Measurements from ENCODE around the gene TUBG2.
"Not testable (repeated sequence)": the region's sequence is repeated elsewhere in the genome, so short reads cannot be mapped to it uniquely, and the experiment has no call there.

The TUBG2 gene

DNA sequence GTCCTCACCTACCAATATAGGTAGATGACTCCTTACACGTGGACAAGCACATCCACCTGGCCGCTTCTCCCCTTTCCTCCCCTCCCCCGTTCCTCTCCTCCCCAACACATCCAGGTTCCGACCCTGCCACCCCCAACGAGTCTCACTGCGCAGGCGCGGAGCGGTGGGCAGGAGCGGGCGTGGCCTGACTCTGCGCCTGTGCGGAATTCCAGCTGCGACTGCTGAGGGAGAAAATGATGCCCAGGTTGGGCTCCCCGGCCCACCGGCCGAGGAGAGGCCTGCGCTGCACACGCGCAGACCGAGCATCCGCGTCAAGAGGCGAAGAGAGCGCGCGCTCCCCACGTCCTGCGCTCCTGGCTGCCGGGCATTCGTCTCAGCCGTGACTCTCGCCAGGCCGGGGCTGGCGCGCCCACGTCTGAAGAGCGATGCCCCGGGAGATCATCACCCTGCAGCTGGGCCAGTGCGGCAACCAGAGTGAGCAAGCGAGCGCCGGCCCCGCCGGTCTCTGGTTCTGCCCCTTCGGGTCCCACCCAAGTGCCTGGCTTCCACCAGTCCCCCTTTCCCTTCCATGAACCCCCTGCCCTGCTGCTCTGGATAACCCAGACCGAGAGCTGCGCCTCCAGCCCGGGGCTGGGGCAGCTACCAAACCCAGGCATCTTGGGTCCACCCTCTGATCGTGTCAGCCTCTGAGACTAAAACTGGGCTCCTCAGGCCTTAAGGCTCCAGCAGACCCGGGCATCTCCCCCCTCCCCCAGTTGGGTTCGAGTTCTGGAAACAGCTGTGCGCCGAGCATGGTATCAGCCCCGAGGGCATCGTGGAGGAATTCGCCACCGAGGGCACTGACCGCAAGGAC lies at the start of gene TUBG2:
TSS of gene TUBG2 (plus strand) at position 206 of the 853 bp plus-strand sequence. CDS start at position 426, 220 bp downstream.
- DNase-seq = peak; percentile 63

DNA sequence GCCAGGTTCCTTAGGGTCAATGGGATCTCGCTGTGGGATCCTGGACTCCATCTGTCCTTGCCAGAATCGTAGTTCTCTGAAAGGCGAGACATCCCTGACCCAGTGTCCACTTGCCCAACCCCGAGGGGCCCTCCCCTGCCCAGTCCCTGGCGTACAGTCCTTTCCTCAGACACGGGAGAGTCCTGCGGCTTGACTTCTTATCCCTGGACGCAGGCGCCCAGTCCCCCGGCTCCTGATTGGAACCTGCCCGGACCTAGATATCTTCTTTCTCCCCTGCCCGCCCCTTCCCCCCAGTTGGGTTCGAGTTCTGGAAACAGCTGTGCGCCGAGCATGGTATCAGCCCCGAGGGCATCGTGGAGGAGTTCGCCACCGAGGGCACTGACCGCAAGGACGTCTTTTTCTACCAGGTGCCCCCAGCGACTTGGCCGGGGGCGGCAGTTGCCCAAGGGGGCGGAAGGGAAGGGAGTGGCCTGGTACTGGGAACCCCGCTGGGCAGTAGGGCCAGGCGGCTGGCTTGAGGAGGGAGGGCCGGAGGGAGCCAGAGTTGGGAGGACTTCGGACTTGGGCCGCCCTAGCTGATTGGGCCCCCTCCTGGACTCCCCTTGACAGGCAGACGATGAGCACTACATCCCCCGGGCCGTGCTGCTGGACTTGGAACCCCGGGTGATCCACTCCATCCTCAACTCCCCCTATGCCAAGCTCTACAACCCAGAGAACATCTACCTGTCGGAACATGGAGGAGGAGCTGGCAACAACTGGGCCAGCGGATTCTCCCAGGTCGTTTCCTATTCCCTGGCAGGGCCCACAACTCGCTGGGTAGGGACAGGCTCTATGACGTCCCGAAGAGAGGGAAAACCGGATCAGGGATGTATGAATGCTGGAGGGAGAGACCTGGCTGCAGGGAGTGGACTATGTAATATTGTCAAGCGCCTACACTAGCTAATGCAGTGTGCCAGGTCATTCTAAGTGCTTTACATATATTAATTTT lies 49.0 kb upstream of the TUBG2 start:
- peak; percentile 11 for DNase-seq

DNA sequence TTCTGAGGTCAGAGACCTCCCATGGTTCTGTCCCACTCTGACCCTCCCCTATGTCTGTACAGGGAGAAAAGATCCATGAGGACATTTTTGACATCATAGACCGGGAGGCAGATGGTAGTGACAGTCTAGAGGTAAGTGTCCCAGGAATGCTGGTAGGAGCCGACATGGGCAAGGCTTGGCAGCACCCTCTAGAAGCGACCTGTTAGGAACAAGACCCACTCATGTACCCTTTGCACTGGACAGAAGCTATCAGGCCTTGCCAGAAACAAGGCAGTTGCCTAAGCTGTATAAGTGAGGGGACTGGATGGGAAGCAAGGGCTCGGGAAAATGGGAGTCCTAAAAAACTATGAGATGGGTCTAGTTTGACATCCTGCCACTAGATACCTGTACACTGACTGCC lies 47.1 kb upstream of the TUBG2 start:
- no peak for DNase-seq

DNA sequence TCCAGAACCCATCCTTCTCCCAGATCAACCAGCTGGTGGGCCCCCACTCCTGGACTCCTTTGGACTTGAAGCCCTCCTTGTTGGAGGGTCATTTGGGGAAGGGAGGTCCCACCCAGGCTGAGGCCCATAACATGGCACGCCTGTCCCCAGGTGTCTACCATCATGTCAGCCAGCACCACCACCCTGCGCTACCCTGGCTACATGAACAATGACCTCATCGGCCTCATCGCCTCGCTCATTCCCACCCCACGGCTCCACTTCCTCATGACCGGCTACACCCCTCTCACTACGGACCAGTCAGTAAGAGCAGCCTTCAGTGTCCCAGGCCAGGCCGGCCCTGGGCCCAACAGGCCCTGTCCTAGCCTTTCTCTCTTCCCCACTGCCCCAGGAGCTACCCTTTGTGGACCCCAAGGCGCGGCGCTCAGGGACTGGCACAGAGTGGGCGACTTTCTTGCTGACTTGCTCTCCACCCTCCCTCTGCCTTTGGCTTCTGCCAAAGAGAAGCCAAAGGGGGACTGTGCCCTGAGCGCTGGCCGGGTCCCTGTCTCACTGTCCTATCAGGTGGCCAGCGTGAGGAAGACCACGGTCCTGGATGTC lies 45.3 kb upstream of the TUBG2 start:
- no peak for DNase-seq

DNA sequence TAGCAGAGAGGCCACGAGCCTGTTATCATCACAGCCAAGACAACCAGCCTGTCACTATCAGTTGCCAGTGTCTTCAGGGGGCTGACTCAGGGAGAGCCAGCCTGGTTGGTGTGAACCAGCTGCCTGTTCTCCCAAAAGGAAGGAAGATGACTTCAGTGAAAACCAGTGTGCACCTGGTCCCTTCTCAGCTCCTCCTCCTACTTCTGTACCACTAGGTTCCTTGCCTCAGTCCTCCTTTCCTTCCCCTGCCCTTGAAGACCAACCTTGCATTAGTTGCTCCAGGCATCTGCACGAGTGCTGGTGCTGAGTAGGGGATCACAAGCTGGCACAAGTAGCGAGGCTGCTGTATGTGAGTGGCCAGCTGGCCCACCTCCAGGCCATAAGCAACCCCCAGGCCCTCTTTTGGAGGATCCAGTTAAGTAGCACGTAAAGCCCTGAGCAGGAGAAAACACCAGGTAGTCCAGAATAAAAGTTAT lies 41.1 kb upstream of the TUBG2 start:
- no peak for DNase-seq

DNA sequence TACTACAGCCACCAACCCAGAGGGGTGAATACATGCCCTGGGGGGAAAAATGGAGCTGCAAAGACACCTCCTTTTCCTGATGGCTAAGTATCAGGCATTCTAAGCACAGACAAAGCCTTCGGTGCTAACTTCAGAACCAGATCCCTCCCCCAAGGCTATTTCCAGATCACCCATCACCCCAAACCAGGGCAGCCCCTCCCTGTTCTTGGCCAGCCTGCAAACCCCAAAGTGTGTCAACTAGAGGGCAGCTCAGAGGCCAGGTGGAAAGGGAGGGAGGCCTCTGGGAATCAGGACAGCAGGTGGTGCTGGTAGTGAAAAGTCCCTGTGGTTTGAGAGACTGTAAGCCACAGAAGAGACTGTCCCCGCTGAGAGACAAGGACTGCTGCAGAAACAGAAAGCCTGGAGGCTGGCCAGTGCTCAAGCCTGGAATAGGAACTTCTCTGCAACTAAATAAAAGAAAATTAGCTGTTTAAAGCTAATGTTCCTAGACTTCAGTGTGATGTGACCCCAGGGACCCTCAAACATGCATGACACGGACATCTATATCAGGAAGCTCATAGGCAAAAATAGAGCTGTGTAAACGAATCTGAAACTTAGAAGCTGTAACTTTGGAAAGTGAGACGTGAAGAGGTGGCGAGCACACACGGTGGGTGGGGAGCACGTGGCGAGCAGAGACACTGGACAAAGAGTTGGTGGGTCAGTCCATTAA lies 40.5 kb upstream of the TUBG2 start:
- DNase-seq = no peak

DNA sequence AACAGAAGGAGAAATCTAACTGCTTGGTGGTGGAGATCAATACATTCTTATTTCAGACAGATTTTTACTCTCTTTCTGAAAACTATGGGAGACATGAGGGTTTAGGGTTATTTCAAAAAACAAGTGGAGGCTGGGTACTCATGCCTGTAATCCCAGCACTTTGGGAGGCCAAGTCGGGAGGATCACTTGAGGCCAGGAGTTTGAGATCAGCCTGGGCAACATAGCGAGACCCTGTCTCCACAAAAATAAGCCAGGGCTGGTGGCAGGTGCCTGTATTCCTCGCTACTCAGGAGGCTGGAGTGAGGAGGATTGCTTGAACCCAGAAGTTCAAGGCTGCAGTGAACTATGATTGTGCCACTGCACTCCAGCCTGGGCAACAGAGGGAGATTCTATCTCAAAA lies 37.1 kb upstream of the TUBG2 start:
- DNase-seq = not testable (repeated sequence)

DNA sequence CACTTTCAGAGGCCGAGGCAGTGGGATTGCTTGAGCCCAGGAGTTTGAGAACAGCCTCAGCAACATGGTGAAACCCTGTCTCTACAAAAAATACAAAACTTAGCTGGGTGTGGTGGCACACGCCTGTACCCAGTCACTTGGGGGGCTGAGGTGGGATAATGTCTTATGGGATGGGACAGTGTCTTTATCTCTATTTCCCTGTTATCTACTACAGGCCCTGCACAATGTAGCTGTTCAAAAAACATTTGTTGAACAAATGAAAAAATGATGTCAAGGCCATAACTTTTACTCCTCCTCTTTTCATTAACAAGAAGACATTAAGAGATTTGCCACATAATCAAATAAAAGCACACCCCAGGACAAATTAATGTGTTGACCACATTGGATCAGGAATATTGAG lies 35.8 kb upstream of the TUBG2 start:
- no peak for DNase-seq

DNA sequence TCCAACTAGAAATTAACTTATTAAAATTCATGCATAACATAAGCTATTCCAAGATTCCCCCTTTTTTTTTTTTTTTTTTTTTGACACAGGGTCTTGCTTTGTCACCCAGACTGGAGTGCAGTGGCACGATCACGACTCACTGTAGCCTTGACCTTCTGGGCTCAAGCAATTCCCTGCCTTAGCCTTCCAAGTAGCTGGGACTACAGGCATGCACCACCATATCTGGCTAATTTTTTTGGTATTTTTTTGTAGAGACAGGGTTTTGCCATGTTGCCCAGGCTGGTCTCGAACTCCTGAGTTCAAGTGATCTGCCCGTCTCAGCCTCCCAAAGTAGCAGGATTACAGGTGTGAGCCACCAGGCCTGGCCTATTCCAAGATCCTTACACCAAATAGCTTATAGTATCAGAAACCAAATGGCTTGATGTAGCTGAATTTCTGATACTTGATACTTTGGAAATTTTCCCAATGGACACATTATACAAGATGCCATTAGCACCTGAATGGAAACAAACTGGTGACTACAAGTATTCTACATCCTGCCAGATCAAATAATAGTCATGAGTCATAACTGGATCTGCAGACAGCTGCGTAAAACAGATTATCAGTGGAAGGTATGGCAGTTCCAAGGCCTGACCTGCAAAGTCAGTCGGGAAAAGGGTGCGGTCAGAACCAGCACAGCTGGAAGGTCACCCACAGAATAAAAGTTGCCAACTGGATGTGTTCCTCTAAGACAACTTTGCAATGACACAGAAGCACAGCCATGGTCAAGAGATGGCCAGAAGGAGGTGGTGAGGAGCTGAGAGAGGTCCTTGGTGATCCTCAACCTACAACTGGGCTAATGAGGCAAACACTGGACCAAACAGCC lies 35.1 kb upstream of the TUBG2 start:
- DNase-seq = no peak

DNA sequence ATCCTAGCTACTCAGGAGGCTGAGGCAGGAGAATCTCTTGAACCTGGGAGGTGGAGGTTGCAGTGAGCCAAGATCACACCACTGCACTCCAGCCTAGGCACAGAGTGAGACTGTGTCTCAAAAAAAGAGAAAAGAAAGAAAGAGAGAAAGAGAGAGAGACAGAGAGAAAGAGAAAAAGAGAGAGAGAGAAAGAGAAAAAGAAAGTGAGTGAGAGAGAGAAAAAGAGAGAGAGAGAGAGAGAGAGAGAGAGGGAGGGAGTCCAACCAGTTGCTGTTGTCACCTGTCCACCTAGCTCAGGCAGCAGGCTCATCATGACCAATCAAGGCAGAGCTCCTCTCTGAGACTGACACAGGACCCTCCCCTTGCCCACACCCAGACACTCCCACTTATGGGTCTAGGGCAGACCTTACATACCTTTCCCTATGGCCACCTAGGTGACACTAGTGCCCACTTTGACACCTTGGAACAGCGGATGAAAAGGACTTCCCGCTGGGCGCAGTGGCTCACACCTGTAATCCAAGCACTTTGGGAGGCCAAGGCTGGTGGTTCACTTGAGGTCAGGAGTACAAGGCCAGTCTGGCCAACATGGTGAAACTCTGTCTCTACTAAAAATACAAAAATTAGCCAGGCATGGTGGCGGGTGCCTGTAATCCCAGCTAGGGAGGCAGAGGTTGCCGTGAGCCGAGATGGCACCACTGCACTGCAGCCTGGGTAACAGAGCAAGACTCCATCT lies 31.9 kb upstream of the TUBG2 start:
- not testable (repeated sequence) for DNase-seq

DNA sequence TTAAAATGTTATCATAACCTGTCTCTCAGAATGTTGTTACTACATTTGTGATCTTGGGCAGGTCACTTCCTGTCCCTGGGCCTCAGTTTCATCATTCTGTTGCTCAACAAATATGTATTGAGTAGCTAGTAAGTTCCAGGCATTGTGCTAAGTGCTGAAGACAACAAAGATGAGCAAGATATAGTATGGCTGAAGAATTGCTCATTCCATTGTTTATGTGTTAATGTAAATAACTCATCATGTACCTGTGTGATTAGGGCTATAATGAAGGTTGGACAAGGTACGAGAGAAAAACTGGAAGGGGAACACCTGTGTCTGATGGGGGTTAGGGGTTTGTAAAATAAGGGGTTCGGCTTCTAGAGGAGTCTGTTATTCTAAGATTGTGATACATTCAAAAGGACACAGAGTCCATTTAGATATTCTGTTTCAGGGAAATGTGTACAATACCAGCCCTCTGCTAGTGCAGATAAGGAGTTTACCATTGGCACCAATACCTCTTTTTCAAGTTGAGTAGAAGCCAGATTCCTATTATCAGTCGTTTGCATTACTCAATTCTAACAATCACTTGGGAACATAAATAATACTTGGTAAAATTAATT lies 29.6 kb upstream of the TUBG2 start:
- DNase-seq = no peak

DNA sequence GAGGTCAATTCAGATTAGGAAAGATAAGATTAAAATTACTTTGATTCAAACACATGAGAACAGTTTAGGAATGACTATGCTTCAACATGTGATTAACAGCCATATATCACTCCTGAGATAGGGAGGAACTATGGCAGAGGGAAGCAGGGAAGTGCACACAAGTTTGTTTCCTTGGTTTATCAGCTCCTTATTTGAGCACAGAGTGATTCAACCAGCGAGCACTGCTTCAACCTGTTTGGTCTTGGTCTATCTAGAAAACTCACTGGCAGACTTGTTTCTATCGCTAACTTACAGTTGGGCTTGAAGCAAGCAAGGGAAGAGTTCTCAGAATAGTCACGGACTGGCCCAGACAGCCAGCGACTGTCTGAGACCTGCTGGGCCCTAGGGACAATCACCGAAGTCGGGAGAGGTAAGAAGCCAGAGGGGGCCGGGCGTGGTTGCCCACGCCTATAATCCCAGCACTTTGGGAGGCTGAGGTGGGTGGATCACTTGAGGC lies 26.1 kb upstream of the TUBG2 start:
- DNase-seq = no peak

DNA sequence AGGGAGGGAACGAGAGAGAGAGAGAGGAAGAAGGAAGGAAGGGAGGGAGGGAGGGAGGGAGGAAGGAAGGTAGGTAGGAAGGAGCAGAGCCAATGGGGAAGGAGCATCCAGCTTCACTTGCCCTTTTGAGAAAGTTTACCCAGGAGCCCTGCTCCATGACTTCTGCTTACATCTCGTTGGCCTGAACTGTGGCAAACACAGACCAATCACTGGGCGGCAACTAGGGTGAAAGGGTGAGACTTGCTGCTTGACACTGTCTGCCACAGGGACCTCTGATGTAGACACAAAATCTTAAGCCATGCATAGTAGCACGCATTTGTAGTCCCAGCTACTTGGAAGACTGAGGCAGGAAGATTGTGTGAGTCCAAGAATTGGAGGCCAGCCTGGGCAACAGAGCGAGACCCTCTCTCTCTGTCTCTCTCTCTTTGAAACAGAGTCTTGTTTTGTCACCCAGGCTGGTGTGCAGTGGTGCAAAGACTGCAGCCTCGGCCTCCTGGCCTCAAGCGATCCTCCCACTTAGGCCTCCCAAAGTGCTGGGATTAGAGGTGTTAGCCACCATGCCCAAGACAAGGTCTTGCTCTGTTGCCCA lies 19.5 kb upstream of the TUBG2 start:
- DNase-seq = no peak

DNA sequence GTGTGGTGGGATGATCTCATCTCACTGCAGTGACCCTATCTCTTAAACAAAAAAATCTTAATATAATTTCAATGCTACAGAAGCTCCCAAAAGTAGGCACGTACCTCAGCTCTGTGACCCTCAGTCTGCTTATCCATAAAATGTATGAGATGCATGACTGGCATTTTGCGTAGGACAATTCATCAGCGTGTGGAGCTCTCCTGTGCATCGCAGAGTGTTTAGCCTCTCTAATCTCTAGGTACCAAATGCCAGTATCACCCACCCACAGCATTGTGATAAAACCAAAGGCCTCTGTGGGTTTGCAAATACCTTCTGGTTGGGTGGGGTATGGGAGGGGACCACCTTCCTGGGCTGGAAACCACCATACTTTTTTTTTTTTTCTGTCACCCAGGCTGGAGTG lies 19.0 kb upstream of the TUBG2 start:
- no peak for DNase-seq

DNA sequence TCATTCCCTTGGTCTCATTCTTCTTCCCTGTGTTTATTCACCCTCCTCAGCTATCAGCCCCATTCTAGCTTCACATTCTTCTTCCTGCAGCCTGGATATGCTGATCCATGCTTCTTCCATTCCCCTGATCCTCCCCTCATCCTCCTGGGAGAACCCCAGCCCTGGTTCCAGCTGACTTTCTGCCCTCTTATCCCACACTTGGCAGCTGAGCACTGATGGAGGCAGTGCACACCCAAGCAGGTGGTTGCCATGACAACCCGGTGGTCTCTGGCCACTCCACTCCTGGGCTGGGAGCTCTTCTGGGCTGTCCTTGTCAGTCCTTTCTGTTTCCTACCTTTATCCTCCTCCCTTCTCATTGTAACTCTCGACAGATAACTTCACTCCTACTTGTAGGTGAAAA lies 16.7 kb upstream of the TUBG2 start:
- DNase-seq = no peak

DNA sequence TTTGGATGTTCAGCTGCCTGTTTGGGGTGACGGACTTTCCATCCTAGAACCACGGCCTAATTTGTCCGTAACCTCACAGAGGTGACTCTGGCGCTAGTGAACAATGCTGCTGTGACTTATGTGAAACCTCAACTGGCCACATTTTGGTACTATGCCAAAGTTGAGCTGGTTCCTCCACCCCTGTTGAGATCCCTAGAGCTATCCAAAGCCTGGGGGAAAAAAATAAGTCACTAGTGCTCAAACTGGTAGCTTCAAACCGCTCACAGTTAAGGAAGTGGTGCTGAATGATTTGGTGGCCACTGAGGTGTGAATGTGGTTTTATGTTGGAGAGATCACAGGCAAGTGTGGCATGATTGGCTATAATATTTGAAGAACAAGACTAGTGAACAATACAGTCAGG lies 11.3 kb upstream of the TUBG2 start:
- DNase-seq = no peak

DNA sequence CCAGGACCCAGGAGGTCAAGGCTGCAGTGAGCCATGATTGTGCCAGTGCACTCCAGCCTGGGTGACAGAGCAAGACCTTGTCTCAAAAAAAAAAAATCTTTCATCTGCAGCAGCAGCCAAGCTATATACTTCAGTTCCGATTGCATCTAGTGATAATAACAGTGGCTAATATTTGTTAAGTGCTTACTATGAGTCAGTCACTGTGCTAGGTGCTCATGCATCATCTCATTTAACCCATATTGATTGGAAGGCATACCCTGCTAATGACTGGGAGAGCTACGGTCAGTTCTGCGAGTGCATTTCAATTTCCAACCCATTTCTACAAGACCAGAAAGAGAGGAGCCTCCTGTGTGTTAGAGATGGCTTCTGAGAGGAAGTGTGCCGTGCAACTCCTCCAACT lies 7.7 kb upstream of the TUBG2 start:
- no peak for DNase-seq

DNA sequence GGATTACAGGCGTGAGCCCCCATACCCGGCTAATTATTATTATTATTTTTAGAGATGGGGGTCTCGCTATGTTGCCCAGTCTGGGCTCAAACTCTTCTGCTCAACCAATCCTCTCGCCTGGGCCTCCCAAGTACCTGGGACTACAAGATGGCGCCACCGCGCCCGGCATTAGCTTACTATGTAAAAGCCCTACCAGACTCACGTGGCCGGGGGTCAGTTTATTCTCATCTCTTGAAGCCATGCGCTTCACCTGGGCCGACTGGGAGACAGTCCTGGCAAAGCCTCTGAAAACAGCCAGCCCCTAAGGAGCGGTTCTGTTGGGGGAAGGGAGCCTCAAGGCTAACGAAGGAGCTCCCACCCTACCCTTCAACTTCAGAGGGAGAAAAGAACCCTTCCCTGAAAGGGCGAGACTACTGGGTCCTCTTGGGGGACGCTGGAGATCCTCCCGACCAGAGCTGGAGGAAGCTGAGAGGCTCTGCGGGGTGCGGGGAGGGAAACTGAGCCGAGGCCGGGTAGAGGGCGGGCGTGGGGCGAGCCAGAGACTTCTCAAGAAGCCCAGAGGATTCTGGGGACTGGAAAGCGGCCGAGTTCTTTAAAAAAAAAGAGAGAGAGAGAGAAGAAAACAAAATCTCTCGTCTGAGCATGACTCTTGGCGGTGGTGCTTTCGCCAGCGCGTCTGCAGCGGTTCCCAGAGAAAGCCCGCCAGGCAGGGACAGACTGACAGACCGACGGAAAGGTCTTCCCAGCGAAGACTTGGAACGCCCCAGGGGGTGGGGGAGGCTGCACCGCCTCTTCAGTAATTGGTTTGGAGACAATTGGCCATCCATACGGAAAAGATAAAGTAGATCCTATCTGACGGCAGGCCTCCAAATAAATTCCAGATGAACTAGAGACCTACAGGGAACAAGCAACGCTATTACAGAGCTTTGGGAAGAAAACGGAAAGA lies 5.6 kb upstream of the TUBG2 start:
- no peak for DNase-seq

DNA sequence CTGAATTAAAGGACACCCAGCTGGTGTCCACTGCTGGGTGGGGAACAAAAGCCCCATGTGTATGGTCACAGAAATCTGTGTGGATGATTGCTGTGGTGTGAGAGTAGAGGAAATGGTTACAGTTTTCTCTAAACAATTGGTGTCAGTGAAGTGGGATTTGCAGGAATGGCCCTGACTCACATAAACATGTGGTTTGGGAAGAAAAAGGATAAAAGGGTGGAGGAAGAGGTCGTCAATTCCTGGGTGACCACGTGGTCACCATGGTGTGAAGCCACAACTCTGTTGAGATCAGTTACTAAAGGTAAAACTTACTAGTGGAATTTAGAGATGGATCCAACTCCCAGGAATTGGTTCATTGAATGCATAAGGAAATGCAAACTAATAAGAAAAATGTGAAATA lies 3.6 kb upstream of the TUBG2 start:
- DNase-seq = no peak
